Regular cardiac myocyte (primary cell): ENCODE data around the gene LRWD1. TPM values are rescaled to one million over a fixed set of nuclear protein-coding genes. Genes with fewer than 3 reads are reported as not detected.

Experiments
- total RNA-seq: library from RNA; depleted of rRNA; stranded (reverse); fragments of >200 nt; gene quantifications from 2 replicates; pipeline ENCODE4 v1.2.3, GENCODE V29; 2014

Gene LRWD1
- total RNA-seq: 13.5 and 22.8 TPM in 2 replicates

GRCh38 chr7:102464577-102465280 is at the start of gene LRWD1, which contains the start of gene ALKBH4:
LRWD1 (plus strand) TSS chr7:102464984; CDS start chr7:102465081, 97 bp downstream.
ALKBH4 (minus strand) TSS chr7:102464863; CDS start chr7:102464836, 27 bp downstream.

GRCh38 chr7:102433219-102434038 is 31.4 kb upstream of the LRWD1 start, which contains the start of gene ORAI2:
ORAI2 (plus strand) TSS chr7:102433575; CDS start chr7:102438957, 5,382 bp downstream.

GRCh38 chr7:102478314-102479208 is 13.8 kb downstream of the LRWD1 start, which contains the start of gene POLR2J:
POLR2J (minus strand) TSS chr7:102478922; CDS start chr7:102478860, 62 bp downstream.

GRCh38 chr7:102517550-102518147 is 52.9 kb downstream of the LRWD1 start, which contains the start of gene RASA4B:
RASA4B (minus strand) TSS chr7:102517777; CDS start chr7:102517710, 67 bp downstream.

Other genes starting within 250 kb of the LRWD1 start
- gene SH2B2, start 178.1 kb upstream of the LRWD1 start, total RNA-seq: 1.2 and 4.8 TPM in 2 replicates
- gene SPDYE6, start 108.5 kb upstream of the LRWD1 start, total RNA-seq: not detected in 2 replicates
- 13.8 and 20.9 TPM in 2 replicates for gene PRKRIP1, start 68.6 kb upstream of the LRWD1 start, total RNA-seq
- 34.4 and 74.2 TPM in 2 replicates for gene ORAI2, start 31.4 kb upstream of the LRWD1 start, total RNA-seq
- 10.7 and 16.3 TPM in 2 replicates for gene ALKBH4, start 121 bp upstream of the LRWD1 start, total RNA-seq
- gene POLR2J, start 13.9 kb downstream of the LRWD1 start, total RNA-seq: 20.3 and 42.2 TPM in 2 replicates
- 2.0 and 2.9 TPM in 2 replicates for gene RASA4B, start 52.8 kb downstream of the LRWD1 start, total RNA-seq
- gene UPK3BL2, start 78.7 kb downstream of the LRWD1 start, total RNA-seq: 0.96 and 1.7 TPM in 2 replicates
- not detected in 2 replicates for gene SPDYE2, start 86.2 kb downstream of the LRWD1 start, total RNA-seq
- gene POLR2J3, start 107.6 kb downstream of the LRWD1 start, total RNA-seq: 17.6 and 18.9 TPM in 2 replicates
- gene RASA4, start 151.8 kb downstream of the LRWD1 start, total RNA-seq: 8.1 and 9.3 TPM in 2 replicates
- gene UPK3BL1, start 177.8 kb downstream of the LRWD1 start, total RNA-seq: 1.7 and 6.5 TPM in 2 replicates
- gene SPDYE2B, start 185.3 kb downstream of the LRWD1 start, total RNA-seq: not detected in 2 replicates
- 0.85 and 1.7 TPM in 2 replicates for gene POLR2J2, start 206.7 kb downstream of the LRWD1 start, total RNA-seq